Mucosa of descending colon (tissue), 3 donors: Measurements from ENCODE around the gene MEF2C. TPM values are rescaled to one million over a fixed set of nuclear protein-coding genes. Genes with fewer than 3 reads are reported as not detected.

ENCODE experiments used
- ATAC-seq: fragments of 200-7000 bp; cut with Tn5 transposase; one replicate; pipeline ENCODE4 v1.9.1; 2020; ENCODE audit warnings: mild to moderate bottlenecking, moderate library complexity
- DNase-seq, 3 donors: peaks; one replicate each; pipeline ENCODE4 v3.0.0-alpha.2; 2020
- H3K36me3 ChIP-seq: fragments of 200-600 bp; one replicate; pipeline ENCODE4 v1.8.0; 2021; ENCODE audit warnings: low read depth, mild to moderate bottlenecking
- H3K4me1 ChIP-seq: fragments of 200-600 bp; one replicate; pipeline ENCODE4 v1.8.0; 2021; ENCODE audit warnings: low read depth, mild to moderate bottlenecking
- H3K4me3 ChIP-seq: fragments of 200-600 bp; one replicate; pipeline ENCODE4 v1.8.0; 2021; ENCODE audit warnings: mild to moderate bottlenecking
- H3K9me3 ChIP-seq: fragments of 200-600 bp; one replicate; pipeline ENCODE4 v1.8.0; 2021; ENCODE audit warnings: mild to moderate bottlenecking
- intact Hi-C, 2 donors: fragments of 100-400 bp; cut with DNase I in 1 of 2; cut with micrococcal nuclease in 1 of 2; formaldehyde crosslinking; loops; one replicate each; pipeline versions ENCODE4 v1.11.0 to v1.11.1; 2022; cut with DNase I, micrococcal nuclease
- total RNA-seq, 3 donors: library from RNA; stranded (reverse); fragmentation: NEBNext Ultra II Directional in 2 of 3; extraction: Animal tissue kit (Norgen Biotek cat#: 25700) in 2 of 3; gene quantifications; one replicate each; pipeline versions ENCODE4 v1.2.1 to v1.2.4, GENCODE V29; 2021 to 2023
- TF ChIP-seq, protein P1 (sequence below): fragments of 200-600 bp; IDR thresholded peaks from one replicate; pipeline ENCODE4 v1.8.0; 2022; ENCODE audit warnings: antibody characterized with exemption, mild to moderate bottlenecking
- donor health status: DM: no; HTN: no; CAD: no; lungs with moderate emphysema.
- donor health status: DM: no; HTN: no; CAD: no.
- donor health status: DM: no; HTN: yes; CAD: no.

MEF2C gene
- total RNA-seq, 3 donors from 2014 or later: 19.3 to 44.0 (median 32.6) TPM

DNA sequence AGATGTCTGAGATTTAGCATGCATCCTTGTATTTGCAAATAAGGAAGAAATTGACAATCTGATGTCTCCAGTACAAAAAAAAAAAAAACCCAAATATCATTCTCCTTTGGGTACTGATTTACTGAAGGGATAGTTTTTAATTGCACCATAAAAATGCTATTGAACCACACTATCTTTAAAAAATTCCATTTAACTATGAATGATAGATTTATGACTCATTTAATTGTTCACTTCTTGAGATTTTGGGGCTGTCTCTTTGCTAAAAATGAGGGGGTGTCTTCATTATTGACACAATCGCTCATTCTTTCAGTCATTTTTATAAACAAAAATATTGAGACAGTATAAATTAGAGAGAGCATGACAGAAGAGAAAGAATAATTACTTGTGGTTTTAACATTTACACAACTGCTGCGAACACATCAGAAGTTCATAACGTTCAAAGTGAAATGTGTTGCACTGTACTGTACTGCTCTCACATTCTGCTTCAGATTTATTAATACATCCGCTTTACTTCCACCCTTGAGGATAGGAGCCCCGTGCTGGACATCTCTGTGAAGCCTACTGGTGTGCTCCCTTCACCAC is 142.3 kb downstream of the MEF2C start:
- intact Hi-C loops: no loop called here
- TF ChIP-seq, protein P1, sequence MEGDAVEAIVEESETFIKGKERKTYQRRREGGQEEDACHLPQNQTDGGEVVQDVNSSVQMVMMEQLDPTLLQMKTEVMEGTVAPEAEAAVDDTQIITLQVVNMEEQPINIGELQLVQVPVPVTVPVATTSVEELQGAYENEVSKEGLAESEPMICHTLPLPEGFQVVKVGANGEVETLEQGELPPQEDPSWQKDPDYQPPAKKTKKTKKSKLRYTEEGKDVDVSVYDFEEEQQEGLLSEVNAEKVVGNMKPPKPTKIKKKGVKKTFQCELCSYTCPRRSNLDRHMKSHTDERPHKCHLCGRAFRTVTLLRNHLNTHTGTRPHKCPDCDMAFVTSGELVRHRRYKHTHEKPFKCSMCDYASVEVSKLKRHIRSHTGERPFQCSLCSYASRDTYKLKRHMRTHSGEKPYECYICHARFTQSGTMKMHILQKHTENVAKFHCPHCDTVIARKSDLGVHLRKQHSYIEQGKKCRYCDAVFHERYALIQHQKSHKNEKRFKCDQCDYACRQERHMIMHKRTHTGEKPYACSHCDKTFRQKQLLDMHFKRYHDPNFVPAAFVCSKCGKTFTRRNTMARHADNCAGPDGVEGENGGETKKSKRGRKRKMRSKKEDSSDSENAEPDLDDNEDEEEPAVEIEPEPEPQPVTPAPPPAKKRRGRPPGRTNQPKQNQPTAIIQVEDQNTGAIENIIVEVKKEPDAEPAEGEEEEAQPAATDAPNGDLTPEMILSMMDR: no peak
- ATAC-seq: no peak

DNA sequence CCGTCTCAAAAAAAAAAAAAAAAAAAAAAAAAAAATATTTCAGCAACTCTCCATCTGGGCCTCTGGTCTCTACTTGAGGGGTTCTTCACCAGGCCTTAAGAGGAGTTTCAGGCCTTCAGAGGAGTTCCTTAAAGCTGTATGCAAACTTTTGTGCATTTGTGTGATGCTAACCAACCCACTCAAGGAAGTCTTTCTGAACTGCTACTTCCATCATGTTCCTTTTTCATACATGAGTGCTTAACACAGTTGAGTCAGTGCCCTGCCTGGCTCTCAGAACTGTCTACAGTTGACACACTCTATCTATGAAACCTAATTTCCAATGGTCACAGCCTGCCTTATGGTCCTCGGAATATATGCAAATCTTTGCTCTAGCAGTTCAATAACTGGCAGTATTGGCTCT is 146.5 kb downstream of the MEF2C start:
- ATAC-seq: peak; percentile 35
- intact Hi-C loops: no loop called here
- no peaks in the 10 kb centered on the region for H3K4me1 ChIP-seq
- TF ChIP-seq, protein P1: no peak
- H3K4me3 ChIP-seq: no peak overlapping the region
- no peaks in the 10 kb centered on the region for H3K9me3 ChIP-seq
- no peak for DNase-seq
- H3K36me3 ChIP-seq: no peaks in the 10 kb centered on the region

More for the DNA sequence above, 142.3 kb downstream of the MEF2C start:
- Histone ChIP-seq H3K4me1 (no peaks in the 10 kb centered on the region), H3K9me3 (no peaks in the 10 kb centered on the region), H3K36me3 (no peaks in the 10 kb centered on the region), H3K4me3 (no peak overlapping the region)
- no peak for DNase-seq

DNA sequence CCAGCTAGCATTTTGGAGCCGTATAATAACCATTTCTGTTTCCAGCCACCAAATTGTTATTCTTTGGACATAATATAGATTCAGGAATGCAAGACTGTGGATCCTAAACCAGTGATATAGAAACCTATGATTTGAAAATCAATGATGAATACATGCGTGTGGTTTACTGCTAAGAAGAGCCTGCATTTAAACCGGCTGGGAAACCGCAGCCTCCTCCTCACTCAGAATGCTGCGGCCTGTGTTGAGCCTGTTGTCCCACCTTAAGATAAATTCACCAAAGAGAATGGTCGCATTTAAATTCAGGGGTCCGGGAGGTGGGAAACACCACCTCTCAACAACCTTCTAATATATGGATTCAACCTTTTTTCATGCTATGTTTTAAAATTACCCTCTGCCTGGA is 148.0 kb downstream of the MEF2C start:
- intact Hi-C loops: no loop called here
- H3K4me3 ChIP-seq: no peak overlapping the region
- no peaks in the 10 kb centered on the region for H3K9me3 ChIP-seq
- no peak for DNase-seq
- H3K36me3 ChIP-seq: no peaks in the 10 kb centered on the region
- TF ChIP-seq, protein P1: no peak
- no peaks in the 10 kb centered on the region for H3K4me1 ChIP-seq
- no peak for ATAC-seq

DNA sequence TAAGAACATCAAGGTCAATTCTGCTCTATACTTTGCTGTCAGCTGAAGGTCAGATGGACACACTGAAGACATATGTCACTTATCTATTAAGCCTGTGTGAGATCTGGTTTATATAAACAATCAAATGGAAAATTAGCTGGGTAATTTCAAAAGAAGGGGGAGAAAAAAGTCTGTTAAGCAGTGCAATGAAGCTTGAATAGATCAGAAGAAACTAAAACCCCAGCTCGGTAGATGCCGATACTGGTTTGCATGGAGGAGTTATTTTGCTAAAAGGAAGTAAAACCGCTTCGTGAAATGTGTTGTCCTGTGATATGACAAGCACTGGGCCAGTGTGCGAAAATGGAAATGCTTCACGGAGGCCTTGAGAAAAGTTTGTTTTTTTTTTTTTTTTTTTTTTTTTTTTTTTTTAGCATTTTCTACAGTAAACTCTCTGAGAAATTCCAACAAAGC is 148.8 kb downstream of the MEF2C start:
- peak in 1 of 3 donors; percentile 32 for DNase-seq
- Histone ChIP-seq H3K4me3 (no peak overlapping the region), H3K4me1 (no peaks in the 10 kb centered on the region), H3K36me3 (no peaks in the 10 kb centered on the region), H3K9me3 (no peaks in the 10 kb centered on the region)
- ATAC-seq: peak; percentile 55
- TF ChIP-seq, protein P1: no peak
- intact Hi-C loops: no loop called here

DNA sequence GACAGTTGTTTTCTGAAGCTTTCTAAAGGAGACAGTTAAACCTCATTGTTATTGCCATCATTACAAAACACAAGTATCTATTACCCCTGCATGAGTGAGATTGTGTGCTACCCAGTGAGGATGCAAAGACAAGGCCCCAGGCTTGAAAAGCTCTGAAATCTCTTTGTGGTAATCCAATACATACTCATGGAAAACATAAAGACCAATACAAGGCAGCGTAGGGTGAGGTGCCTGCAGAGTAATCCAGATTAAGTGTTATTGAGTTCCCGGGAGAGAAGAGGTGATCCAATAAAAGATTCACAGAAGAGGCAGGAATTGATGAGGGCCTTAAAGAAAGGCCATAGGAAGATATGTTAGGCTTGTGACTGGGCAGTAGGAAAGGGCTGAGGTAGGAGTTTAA is 150.1 kb downstream of the MEF2C start:
- ATAC-seq (no peak), DNase-seq (no peak)
- Histone ChIP-seq H3K36me3 (no peaks in the 10 kb centered on the region), H3K4me3 (no peak overlapping the region), H3K4me1 (no peaks in the 10 kb centered on the region), H3K9me3 (no peaks in the 10 kb centered on the region)
- TF ChIP-seq, protein P1: no peak
- intact Hi-C loops: no loop called here
